K562 (cell line): ENCODE data around the gene ABHD18. TPM values are rescaled to one million over a fixed set of nuclear protein-coding genes. Genes with fewer than 3 reads are reported as not detected.
A peak's percentile ranks its signal among the peaks of the same experiment; 100 is the strongest.
"Not testable (repeated sequence)": the region's sequence is repeated elsewhere in the genome, so short reads cannot be mapped to it uniquely, and the experiment has no call there.

Source experiments
- CBFB ChIP-seq: sonication (generic); formaldehyde crosslinking; IDR thresholded peaks from 2 replicates; pipeline ENCODE4 v1.4.0; 2020; ENCODE audit warnings: mild to moderate bottlenecking, missing genetic modification reagents
- CHD1 ChIP-seq: fragments of 200-600 bp; sonication (generic); IDR thresholded peaks from one replicate; pipeline ENCODE4 v1.6.1; 2012; ENCODE audit warnings: mild to moderate bottlenecking, moderate library complexity, low read length, inconsistent platforms
- CREB1 ChIP-seq, 2 experiments: sonication (generic) in 1 of 2; formaldehyde crosslinking in 1 of 2; IDR thresholded peaks; 2 replicates each; pipeline versions ENCODE4 v1.6.1 to v1.8.0; 2012 to 2022; ENCODE audit warnings: inconsistent platforms in 1 of 2, mild to moderate bottlenecking in 1 of 2, missing genetic modification reagents in 1 of 2, moderate library complexity in 1 of 2
- HDAC1 ChIP-seq, 2 experiments: fragments of 450-650 bp; IDR thresholded peaks; 2 replicates each; pipeline ENCODE4 v1.6.1; 2016 to 2017; ENCODE audit warnings: inconsistent platforms in 1 of 2, mild to moderate bottlenecking in 1 of 2, moderate library complexity in 1 of 2
- HNRNPLL ChIP-seq: fragments of 200-400 bp; formaldehyde crosslinking; IDR thresholded peaks from 2 replicates; pipeline ENCODE4 v1.6.1; 2017; ENCODE audit warnings: low read length, low read depth, mild to moderate bottlenecking; ENCODE audit not compliant: poor library complexity, severe bottlenecking
- KAT7 ChIP-seq: sonication (generic); formaldehyde crosslinking; IDR thresholded peaks from 2 replicates; pipeline ENCODE4 v1.8.0; 2022; ENCODE audit warnings: missing genetic modification reagents, mild to moderate bottlenecking, borderline replicate concordance
- NONO ChIP-seq, 2 experiments: fragments of 200-400 bp in 1 of 2; fragments of 450-650 bp in 1 of 2; formaldehyde crosslinking in 1 of 2; IDR thresholded peaks; 2 replicates each; pipeline ENCODE4 v1.6.1; 2017; ENCODE audit warnings: low read depth in 2 of 2, mild to moderate bottlenecking in 2 of 2, moderate library complexity in 2 of 2, low read length in 1 of 2
- SAP30 ChIP-seq: fragments of 200-600 bp; sonication (generic); IDR thresholded peaks from 2 replicates; pipeline ENCODE4 v1.6.1; 2012; ENCODE audit warnings: borderline replicate concordance, low read depth, mild to moderate bottlenecking, moderate library complexity, low read length, control low read depth, inconsistent platforms; ENCODE audit not compliant: insufficient read depth, poor library complexity, severe bottlenecking
- ZFX ChIP-seq: sonication (generic); formaldehyde crosslinking; IDR thresholded peaks from 2 replicates; pipeline ENCODE4 v1.8.0; 2022; ENCODE audit warnings: mild to moderate bottlenecking, missing genetic modification reagents, moderate library complexity
- ZNF232 ChIP-seq: sonication (generic); formaldehyde crosslinking; IDR thresholded peaks from 2 replicates; pipeline ENCODE4 v1.8.0; 2022; ENCODE audit warnings: mild to moderate bottlenecking, missing genetic modification reagents
- polyA plus RNA-seq, 8 experiments: library from polyadenylated mRNA; depleted of rRNA in 4 of 8; stranded (reverse) in 5 of 8; unstranded in 3 of 8; fragments of >200 nt; fragmentation: Nextera tagmentation in 2 of 8; fragmentation: Illumina TruSeq in 1 of 8; extraction: Ambion mirVana in 2 of 8; extraction: Trizol in 1 of 8; gene quantifications; 2 replicates each; pipeline versions ENCODE4 v1.2.1 to v1.2.3, GENCODE V29; 2011 to 2014; ENCODE audit warnings: inconsistent platforms in 1 of 8, missing spikeins in 1 of 8
- total RNA-seq, 7 experiments: library from RNA; depleted of rRNA in 6 of 7; stranded (reverse); fragments of >200 nt in 6 of 7; fragmentation: Illumina TruSeq in 2 of 7; extraction: Trizol in 2 of 7; gene quantifications; 2 replicates each; pipeline versions ENCODE4 v1.2.1 to v1.2.3, GENCODE V29; 2011 to 2021; ENCODE audit warnings: low replicate concordance in 1 of 7
- TF ChIP-seq, protein P1 (sequence below): sonication (generic); formaldehyde crosslinking; IDR thresholded peaks from 2 replicates; pipeline ENCODE4 v1.8.0; 2022; ENCODE audit warnings: mild to moderate bottlenecking, missing genetic modification reagents
- TF ChIP-seq, protein P2 (sequence below): sonication (generic); formaldehyde crosslinking; IDR thresholded peaks from 2 replicates; pipeline ENCODE4 v1.8.0; 2023; ENCODE audit warnings: mild to moderate bottlenecking, missing genetic modification reagents
- TF ChIP-seq, protein P3 (sequence below), 3 experiments: fragments of 200-800 bp in 1 of 3; sonication (Bioruptor generic) in 1 of 3; sonication (generic) in 1 of 3; formaldehyde crosslinking in 1 of 3; IDR thresholded peaks; 2 replicates each; pipeline versions ENCODE4 v1.6.1 to v1.8.0; 2016 to 2022; ENCODE audit warnings: mild to moderate bottlenecking in 2 of 3, missing compliant biosample characterization in 2 of 3, missing genetic modification characterization in 2 of 3, missing genetic modification reagents in 1 of 3
- TF ChIP-seq, protein P4 (sequence below): sonication (generic); formaldehyde crosslinking; IDR thresholded peaks from 2 replicates; pipeline ENCODE4 v1.8.0; 2022; ENCODE audit warnings: missing genetic modification reagents, mild to moderate bottlenecking, moderate library complexity, borderline replicate concordance

Gene ABHD18
- total and polyA plus RNA-seq, 9 of the 15 experiments (the other 6 are each of a cell fraction or from before 2014, with no cell fraction given) = 6.1 to 25.0 (median 16.0) TPM

DNA sequence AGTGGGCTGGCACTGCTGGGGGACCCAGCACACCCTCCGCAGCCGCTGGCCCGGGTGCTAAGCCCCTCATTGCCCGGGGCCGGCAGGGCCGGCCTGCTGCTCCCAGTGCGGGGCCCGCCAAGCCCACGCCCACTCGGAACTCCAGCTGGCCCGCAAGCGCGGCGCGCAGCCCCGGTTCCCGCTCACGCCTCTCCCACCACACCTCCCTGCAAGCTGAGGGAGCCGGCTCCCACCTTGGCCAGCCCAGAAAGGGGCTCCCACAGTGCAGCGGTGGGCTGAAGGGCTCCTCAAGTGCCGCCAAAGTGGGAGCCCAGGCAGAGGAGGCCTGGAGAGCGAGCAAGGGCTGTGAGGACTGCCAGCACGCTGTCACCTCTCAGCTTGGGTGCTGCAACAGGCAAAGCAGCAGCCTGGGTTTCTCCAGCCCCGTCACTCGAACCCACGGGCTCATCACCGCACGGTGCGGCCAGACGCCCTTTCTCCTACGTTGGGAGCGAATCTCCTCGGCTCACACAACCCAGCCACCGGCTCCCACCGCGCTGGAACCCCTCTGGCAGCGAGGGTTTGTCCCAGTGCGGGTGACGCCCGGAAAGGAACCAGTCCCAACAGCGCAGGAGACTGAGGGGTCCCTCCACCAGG is 662 bp upstream of the ABHD18 start (continued):
- TF ChIP-seq, protein P1, sequence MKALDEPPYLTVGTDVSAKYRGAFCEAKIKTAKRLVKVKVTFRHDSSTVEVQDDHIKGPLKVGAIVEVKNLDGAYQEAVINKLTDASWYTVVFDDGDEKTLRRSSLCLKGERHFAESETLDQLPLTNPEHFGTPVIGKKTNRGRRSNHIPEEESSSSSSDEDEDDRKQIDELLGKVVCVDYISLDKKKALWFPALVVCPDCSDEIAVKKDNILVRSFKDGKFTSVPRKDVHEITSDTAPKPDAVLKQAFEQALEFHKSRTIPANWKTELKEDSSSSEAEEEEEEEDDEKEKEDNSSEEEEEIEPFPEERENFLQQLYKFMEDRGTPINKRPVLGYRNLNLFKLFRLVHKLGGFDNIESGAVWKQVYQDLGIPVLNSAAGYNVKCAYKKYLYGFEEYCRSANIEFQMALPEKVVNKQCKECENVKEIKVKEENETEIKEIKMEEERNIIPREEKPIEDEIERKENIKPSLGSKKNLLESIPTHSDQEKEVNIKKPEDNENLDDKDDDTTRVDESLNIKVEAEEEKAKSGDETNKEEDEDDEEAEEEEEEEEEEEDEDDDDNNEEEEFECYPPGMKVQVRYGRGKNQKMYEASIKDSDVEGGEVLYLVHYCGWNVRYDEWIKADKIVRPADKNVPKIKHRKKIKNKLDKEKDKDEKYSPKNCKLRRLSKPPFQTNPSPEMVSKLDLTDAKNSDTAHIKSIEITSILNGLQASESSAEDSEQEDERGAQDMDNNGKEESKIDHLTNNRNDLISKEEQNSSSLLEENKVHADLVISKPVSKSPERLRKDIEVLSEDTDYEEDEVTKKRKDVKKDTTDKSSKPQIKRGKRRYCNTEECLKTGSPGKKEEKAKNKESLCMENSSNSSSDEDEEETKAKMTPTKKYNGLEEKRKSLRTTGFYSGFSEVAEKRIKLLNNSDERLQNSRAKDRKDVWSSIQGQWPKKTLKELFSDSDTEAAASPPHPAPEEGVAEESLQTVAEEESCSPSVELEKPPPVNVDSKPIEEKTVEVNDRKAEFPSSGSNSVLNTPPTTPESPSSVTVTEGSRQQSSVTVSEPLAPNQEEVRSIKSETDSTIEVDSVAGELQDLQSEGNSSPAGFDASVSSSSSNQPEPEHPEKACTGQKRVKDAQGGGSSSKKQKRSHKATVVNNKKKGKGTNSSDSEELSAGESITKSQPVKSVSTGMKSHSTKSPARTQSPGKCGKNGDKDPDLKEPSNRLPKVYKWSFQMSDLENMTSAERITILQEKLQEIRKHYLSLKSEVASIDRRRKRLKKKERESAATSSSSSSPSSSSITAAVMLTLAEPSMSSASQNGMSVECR (CRISPR knock-in tag) = peak; percentile 90
- TF ChIP-seq KAT7 (peak; percentile 36), ZNF232 (0 out of 2 replicates have a peak, but pooled peaks have one; percentile 32), HNRNPLL (peak; percentile 68), HDAC1 (IDR thresholded peaks at IDR 0.05) (peak in 1 of 2 experiments; percentile 60; a peak in 2 of 4 replicates), CREB1 (CRISPR knock-in tag; IDR thresholded peaks at IDR 0.05) (peak; percentile 14; the same call in 1 of the 2 replicates), CBFB (CRISPR knock-in tag) (peak; percentile 42; the same call in 1 of the 2 replicates), CHD1 (peak; percentile 60), NONO (IDR thresholded peaks at IDR 0.05; ENCODE audit: low read depth in 2 of 2, low read length in 1 of 2) (peak in 1 of 2 experiments; percentile 51; a peak in 1 of 4 replicates), SAP30 (peak; percentile 63), ZFX (CRISPR knock-in tag) (peak; percentile 80)
- not testable (repeated sequence) for TF ChIP-seq CREB1 (IDR thresholded peaks at IDR 0.05)
- TF ChIP-seq, protein P2, sequence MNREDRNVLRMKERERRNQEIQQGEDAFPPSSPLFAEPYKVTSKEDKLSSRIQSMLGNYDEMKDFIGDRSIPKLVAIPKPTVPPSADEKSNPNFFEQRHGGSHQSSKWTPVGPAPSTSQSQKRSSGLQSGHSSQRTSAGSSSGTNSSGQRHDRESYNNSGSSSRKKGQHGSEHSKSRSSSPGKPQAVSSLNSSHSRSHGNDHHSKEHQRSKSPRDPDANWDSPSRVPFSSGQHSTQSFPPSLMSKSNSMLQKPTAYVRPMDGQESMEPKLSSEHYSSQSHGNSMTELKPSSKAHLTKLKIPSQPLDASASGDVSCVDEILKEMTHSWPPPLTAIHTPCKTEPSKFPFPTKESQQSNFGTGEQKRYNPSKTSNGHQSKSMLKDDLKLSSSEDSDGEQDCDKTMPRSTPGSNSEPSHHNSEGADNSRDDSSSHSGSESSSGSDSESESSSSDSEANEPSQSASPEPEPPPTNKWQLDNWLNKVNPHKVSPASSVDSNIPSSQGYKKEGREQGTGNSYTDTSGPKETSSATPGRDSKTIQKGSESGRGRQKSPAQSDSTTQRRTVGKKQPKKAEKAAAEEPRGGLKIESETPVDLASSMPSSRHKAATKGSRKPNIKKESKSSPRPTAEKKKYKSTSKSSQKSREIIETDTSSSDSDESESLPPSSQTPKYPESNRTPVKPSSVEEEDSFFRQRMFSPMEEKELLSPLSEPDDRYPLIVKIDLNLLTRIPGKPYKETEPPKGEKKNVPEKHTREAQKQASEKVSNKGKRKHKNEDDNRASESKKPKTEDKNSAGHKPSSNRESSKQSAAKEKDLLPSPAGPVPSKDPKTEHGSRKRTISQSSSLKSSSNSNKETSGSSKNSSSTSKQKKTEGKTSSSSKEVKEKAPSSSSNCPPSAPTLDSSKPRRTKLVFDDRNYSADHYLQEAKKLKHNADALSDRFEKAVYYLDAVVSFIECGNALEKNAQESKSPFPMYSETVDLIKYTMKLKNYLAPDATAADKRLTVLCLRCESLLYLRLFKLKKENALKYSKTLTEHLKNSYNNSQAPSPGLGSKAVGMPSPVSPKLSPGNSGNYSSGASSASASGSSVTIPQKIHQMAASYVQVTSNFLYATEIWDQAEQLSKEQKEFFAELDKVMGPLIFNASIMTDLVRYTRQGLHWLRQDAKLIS (CRISPR knock-in tag) = 0 out of 2 replicates have a peak, but pooled peaks have one; percentile 18
- TF ChIP-seq, protein P3, sequence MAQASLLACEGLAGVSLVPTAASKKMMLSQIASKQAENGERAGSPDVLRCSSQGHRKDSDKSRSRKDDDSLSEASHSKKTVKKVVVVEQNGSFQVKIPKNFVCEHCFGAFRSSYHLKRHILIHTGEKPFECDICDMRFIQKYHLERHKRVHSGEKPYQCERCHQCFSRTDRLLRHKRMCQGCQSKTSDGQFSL (CRISPR knock-in tag; IDR thresholded peaks at IDR 0.05) = 0 out of 2 replicates have a peak, but pooled peaks have one; percentile 14
- TF ChIP-seq, protein P3 (tag; IDR thresholded peaks at IDR 0.05) = not testable (repeated sequence)
- TF ChIP-seq, protein P4, sequence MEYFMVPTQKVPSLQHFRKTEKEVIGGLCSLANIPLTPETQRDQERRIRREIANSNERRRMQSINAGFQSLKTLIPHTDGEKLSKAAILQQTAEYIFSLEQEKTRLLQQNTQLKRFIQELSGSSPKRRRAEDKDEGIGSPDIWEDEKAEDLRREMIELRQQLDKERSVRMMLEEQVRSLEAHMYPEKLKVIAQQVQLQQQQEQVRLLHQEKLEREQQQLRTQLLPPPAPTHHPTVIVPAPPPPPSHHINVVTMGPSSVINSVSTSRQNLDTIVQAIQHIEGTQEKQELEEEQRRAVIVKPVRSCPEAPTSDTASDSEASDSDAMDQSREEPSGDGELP (CRISPR knock-in tag) = peak; percentile 83
